Sigmoid colon (tissue), 4 donors: ENCODE data around the gene RAB1B.

Source experiments
- POLR2A ChIP-seq, 2 donors: fragments of 450-650 bp; IDR thresholded peaks; one replicate each; pipeline ENCODE4 v1.6.1; 2016; ENCODE audit warnings: antibody characterized with exemption in 2 of 2, mild to moderate bottlenecking in 2 of 2, moderate library complexity in 2 of 2
- POLR2AphosphoS5 ChIP-seq, 4 donors: sonication (generic); formaldehyde crosslinking; IDR thresholded peaks; one replicate each; pipeline ENCODE4 v1.6.1; 2017; ENCODE audit warnings: antibody characterized with exemption in 4 of 4

GRCh38 chr11:66243782-66244535 lies 24.5 kb upstream of the RAB1B start:
- TF ChIP-seq POLR2A (IDR thresholded peaks at IDR 0.05) (no peak), POLR2AphosphoS5 (IDR thresholded peaks at IDR 0.05) (no peak)
